ENCODE measurements around the gene RAB39A. TPM values are rescaled to one million over a fixed set of nuclear protein-coding genes. Genes with fewer than 3 reads are reported as not detected.
"Not testable (repeated sequence)": the region's sequence is repeated elsewhere in the genome, so short reads cannot be mapped to it uniquely, and the experiment has no call there.

The RAB39A gene, protein sequence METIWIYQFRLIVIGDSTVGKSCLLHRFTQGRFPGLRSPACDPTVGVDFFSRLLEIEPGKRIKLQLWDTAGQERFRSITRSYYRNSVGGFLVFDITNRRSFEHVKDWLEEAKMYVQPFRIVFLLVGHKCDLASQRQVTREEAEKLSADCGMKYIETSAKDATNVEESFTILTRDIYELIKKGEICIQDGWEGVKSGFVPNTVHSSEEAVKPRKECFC
- polyA plus RNA-seq (2011; rRNA removed) (not detected in 2 replicates), polyA minus RNA-seq (2011; rRNA and poly(A)+ RNA removed) (not detected in 2 replicates)

- Histone ChIP-seq H3K4me3 (ENCODE audit: low read depth, low read length) (peak within 1 kb of the TSS; percentile 50), H3K27ac (ENCODE audit: low read depth, low read length) (no peak within 1 kb of the TSS), H3K9me3 (ENCODE audit: control insufficient read depth, insufficient read depth, low read length) (no peaks in the 10 kb centered on the region; the same call in 1 of the 2 replicates), H3K27me3 (ENCODE audit: control insufficient read depth, insufficient read depth, low read length) (peaks cover 11% of the 10 kb centered on the region)
- DNase-seq (ENCODE audit: low read depth, low spot score) = peak; percentile 51
- POLR2A ChIA-PET = no interaction called here
- TF ChIP-seq, protein P1, sequence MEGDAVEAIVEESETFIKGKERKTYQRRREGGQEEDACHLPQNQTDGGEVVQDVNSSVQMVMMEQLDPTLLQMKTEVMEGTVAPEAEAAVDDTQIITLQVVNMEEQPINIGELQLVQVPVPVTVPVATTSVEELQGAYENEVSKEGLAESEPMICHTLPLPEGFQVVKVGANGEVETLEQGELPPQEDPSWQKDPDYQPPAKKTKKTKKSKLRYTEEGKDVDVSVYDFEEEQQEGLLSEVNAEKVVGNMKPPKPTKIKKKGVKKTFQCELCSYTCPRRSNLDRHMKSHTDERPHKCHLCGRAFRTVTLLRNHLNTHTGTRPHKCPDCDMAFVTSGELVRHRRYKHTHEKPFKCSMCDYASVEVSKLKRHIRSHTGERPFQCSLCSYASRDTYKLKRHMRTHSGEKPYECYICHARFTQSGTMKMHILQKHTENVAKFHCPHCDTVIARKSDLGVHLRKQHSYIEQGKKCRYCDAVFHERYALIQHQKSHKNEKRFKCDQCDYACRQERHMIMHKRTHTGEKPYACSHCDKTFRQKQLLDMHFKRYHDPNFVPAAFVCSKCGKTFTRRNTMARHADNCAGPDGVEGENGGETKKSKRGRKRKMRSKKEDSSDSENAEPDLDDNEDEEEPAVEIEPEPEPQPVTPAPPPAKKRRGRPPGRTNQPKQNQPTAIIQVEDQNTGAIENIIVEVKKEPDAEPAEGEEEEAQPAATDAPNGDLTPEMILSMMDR (IDR thresholded peaks at IDR 0.05; ENCODE audit: low read depth, low read length) = no peak
- CTCF ChIA-PET = interaction anchor here (0.5 kb wide), 1 partner anchor 74 kb away, joined by 3 read pairs; no protein-coding TSS in a partner anchor
Measured at GRCh38 chr11:107928046-107928766, at the start of gene RAB39A. TSS of gene RAB39A (plus strand) at chr11:107928448. CDS start at chr11:107928569, 121 bp downstream.

- H3K27ac ChIP-seq (ENCODE audit: low read depth, low read length); CTCF ChIA-PET; POLR2A ChIA-PET; H3K4me3 ChIP-seq (ENCODE audit: low read depth, low read length); DNase-seq (ENCODE audit: low read depth, low spot score); H3K9me3 ChIP-seq (ENCODE audit: control insufficient read depth, insufficient read depth, low read length); H3K27me3 ChIP-seq (ENCODE audit: control insufficient read depth, insufficient read depth, low read length): not testable (repeated sequence)
Measured at GRCh38 chr11:107881471-107881870, 46.8 kb upstream of the RAB39A start.

DNA sequence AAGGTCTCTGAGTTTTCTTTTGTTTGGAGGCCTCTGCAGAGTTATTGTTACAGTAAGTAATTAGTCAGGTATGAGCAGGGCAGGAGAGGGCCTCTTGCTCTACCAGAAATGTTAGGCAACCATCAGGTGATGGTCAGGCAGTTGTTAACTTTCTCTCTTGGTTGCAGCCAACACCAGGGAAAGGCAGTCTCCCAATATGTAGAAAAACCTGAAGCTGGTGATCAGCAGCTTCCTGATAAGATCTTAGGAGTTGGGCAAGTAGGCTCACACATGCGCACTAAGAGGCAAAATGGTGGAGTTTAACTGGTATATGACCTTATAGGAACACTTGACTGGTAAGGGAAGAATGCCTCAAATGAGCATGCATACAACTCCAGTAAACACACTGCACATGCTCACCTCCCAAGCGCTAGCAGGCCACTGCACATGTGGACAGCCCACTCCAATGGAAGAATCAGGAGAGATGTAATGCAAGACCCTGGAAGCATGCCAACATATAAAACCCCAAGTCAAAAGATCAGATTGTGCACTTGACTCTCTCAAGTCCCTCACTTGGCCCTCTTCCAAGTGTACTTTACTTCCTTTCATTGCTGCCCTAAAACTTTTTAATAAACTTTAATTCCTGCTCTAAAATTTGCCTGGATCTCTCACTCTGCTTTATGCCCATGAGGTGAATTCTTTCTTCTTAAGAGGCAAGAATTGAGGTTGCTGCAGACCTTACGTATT, 46.0 kb upstream of the RAB39A start:
- TF ChIP-seq, protein P1 (IDR thresholded peaks at IDR 0.05; ENCODE audit: low read depth, low read length) = no peak
- CTCF ChIA-PET = no interaction called here
- no peak overlapping the region for H3K27ac ChIP-seq (ENCODE audit: low read depth, low read length)
- DNase-seq (ENCODE audit: low read depth, low spot score) = no peak
- H3K27me3 ChIP-seq (ENCODE audit: control insufficient read depth, insufficient read depth, low read length) = no peaks in the 10 kb centered on the region
- no peaks in the 10 kb centered on the region for H3K9me3 ChIP-seq (ENCODE audit: control insufficient read depth, insufficient read depth, low read length)
- no peak overlapping the region for H3K4me3 ChIP-seq (ENCODE audit: low read depth, low read length)
- POLR2A ChIA-PET = no interaction called here

DNA sequence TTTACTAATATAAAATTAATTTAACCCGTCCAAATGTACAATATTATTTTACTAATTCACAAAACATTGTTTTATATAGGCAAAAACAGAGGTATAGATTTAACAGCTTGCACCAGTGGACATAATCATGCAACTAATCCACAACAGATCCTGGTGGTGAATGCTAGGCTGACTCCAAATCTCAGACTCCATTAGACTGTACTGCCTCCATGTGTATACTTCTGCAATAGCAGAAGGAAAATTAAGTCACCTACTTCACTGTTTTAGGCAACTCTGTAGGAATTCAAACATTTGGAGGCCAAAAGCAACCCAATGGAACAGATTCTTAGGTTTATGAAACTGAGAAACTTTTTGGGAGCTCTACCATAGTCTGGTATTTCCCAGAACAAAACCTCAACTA, 30.0 kb upstream of the RAB39A start:
- POLR2A ChIA-PET = no interaction called here
- no peaks in the 10 kb centered on the region for H3K9me3 ChIP-seq (ENCODE audit: control insufficient read depth, insufficient read depth, low read length)

GRCh38 chr11:107908211-107908610, 20.0 kb upstream of the RAB39A start:
- H3K27me3 ChIP-seq (ENCODE audit: control insufficient read depth, insufficient read depth, low read length) = no peaks in the 10 kb centered on the region
- H3K27ac ChIP-seq (ENCODE audit: low read depth, low read length) = no peak overlapping the region
- H3K4me3 ChIP-seq (ENCODE audit: low read depth, low read length) = no peak overlapping the region
- TF ChIP-seq, protein P1 (IDR thresholded peaks at IDR 0.05; ENCODE audit: low read depth, low read length) = no peak
- CTCF ChIA-PET = no interaction called here
- no peaks in the 10 kb centered on the region for H3K9me3 ChIP-seq (ENCODE audit: control insufficient read depth, insufficient read depth, low read length)
- DNase-seq (ENCODE audit: low read depth, low spot score) = no peak
- POLR2A ChIA-PET = no interaction called here

More for the DNA sequence above, 30.0 kb upstream of the RAB39A start:
- TF ChIP-seq, protein P1 (IDR thresholded peaks at IDR 0.05; ENCODE audit: low read depth, low read length) = peak; percentile 76
- CTCF ChIA-PET = interaction anchor here (0.5 to 1.6 kb wide), 8 partner anchors 22 to 336 kb away, joined by 3 to 14 read pairs (median 4); no protein-coding TSS in a partner anchor
- Histone ChIP-seq H3K27ac (ENCODE audit: low read depth, low read length) (no peak overlapping the region), H3K4me3 (ENCODE audit: low read depth, low read length) (no peak overlapping the region), H3K27me3 (ENCODE audit: control insufficient read depth, insufficient read depth, low read length) (no peaks in the 10 kb centered on the region)
- peak; percentile 20 for DNase-seq (ENCODE audit: low read depth, low spot score)

GRCh38 chr11:107912415-107912814, 15.8 kb upstream of the RAB39A start:
- H3K9me3 ChIP-seq (ENCODE audit: control insufficient read depth, insufficient read depth, low read length); POLR2A ChIA-PET; CTCF ChIA-PET; H3K27ac ChIP-seq (ENCODE audit: low read depth, low read length); H3K4me3 ChIP-seq (ENCODE audit: low read depth, low read length); DNase-seq (ENCODE audit: low read depth, low spot score); H3K27me3 ChIP-seq (ENCODE audit: control insufficient read depth, insufficient read depth, low read length): not testable (repeated sequence)
